Adipocyte (in vitro differentiated cells): ENCODE results near the gene SAA4.
"Not testable (repeated sequence)": the region's sequence is repeated elsewhere in the genome, so short reads cannot be mapped to it uniquely, and the experiment has no call there.

ENCODE experiments used
- DNase-seq: peaks from one replicate; pipeline ENCODE4 v3.0.0-alpha.2; 2015; ENCODE audit warnings: low read depth
- H3K27me3 ChIP-seq: replicated peaks from 2 replicates; pipeline ENCODE4 v1.7.0; 2013; ENCODE audit warnings: mild to moderate bottlenecking, low read length, moderate library complexity; ENCODE audit not compliant: control insufficient read depth, insufficient read depth
- H3K36me3 ChIP-seq: 2 replicates; pipeline ENCODE4 v1.7.0; 2013; ENCODE audit warnings: low read length, mild to moderate bottlenecking, moderate library complexity; ENCODE audit not compliant: control insufficient read depth, insufficient read depth, severe bottlenecking
- H3K4me1 ChIP-seq: 2 replicates; pipeline ENCODE4 v1.7.0; 2013; ENCODE audit warnings: mild to moderate bottlenecking, low read length, moderate library complexity; ENCODE audit not compliant: control insufficient read depth, insufficient read depth
- H3K4me3 ChIP-seq: 2 replicates; pipeline ENCODE4 v1.7.0; 2013; ENCODE audit warnings: mild to moderate bottlenecking, low read length, moderate library complexity
- H3K9ac ChIP-seq: 2 replicates; pipeline ENCODE4 v1.7.0; 2013; ENCODE audit warnings: mild to moderate bottlenecking, low read length, moderate library complexity
- H3K9me3 ChIP-seq: 2 replicates; pipeline ENCODE4 v1.7.0; 2013; ENCODE audit warnings: mild to moderate bottlenecking, low read length, moderate library complexity; ENCODE audit not compliant: control insufficient read depth

The SAA4 gene

GRCh38 chr11:18222814-18223421, 13.7 kb downstream of the SAA4 start:
- no peak for DNase-seq
- Histone ChIP-seq H3K4me3 (no peak overlapping the region), H3K9ac (no peak overlapping the region), H3K9me3 (peaks cover 9% of the 10 kb centered on the region), H3K4me1 (no peaks in the 10 kb centered on the region), H3K27me3 (peaks cover 14% of the 10 kb centered on the region), H3K36me3 (no peaks in the 10 kb centered on the region)

- Histone ChIP-seq H3K36me3 (no peaks in the 10 kb centered on the region), H3K4me1 (no peaks in the 10 kb centered on the region), H3K9me3 (peaks cover 9% of the 10 kb centered on the region), H3K27me3 (peaks cover 8% of the 10 kb centered on the region), H3K4me3 (no peak overlapping the region), H3K9ac (no peak overlapping the region)
- DNase-seq = no peak
Observed at GRCh38 chr11:18221274-18221876, 15.2 kb downstream of the SAA4 start.

GRCh38 chr11:18209058-18209457, 27.5 kb downstream of the SAA4 start:
- Histone ChIP-seq H3K4me3 (no peak overlapping the region), H3K36me3 (no peaks in the 10 kb centered on the region), H3K27me3 (peaks cover 39% of the 10 kb centered on the region), H3K9ac (no peak overlapping the region), H3K9me3 (no peaks in the 10 kb centered on the region), H3K4me1 (no peaks in the 10 kb centered on the region)
- DNase-seq = no peak

- no peak overlapping the region for H3K9ac ChIP-seq
- H3K4me3 ChIP-seq = no peak overlapping the region
- H3K4me1 ChIP-seq = no peaks in the 10 kb centered on the region
- DNase-seq = no peak
- peaks cover 7% of the 10 kb centered on the region for H3K9me3 ChIP-seq
- H3K27me3 ChIP-seq = peaks cover 37% of the 10 kb centered on the region
- no peaks in the 10 kb centered on the region for H3K36me3 ChIP-seq
Observed at GRCh38 chr11:18204771-18205170, 31.8 kb downstream of the SAA4 start.

- Histone ChIP-seq H3K27me3 (peaks cover 31% of the 10 kb centered on the region), H3K36me3 (no peaks in the 10 kb centered on the region), H3K4me1 (no peaks in the 10 kb centered on the region), H3K4me3 (no peak overlapping the region), H3K9me3 (peaks cover 7% of the 10 kb centered on the region), H3K9ac (no peak overlapping the region)
- no peak for DNase-seq
Observed at GRCh38 chr11:18204220-18204619, 32.4 kb downstream of the SAA4 start.

- DNase-seq = no peak
- Histone ChIP-seq H3K9me3 (peaks cover 7% of the 10 kb centered on the region), H3K36me3 (no peaks in the 10 kb centered on the region), H3K4me3 (no peak overlapping the region), H3K4me1 (no peaks in the 10 kb centered on the region), H3K9ac (no peak overlapping the region), H3K27me3 (peaks cover 29% of the 10 kb centered on the region)
Observed at GRCh38 chr11:18203723-18204122, 32.9 kb downstream of the SAA4 start.

- not testable (repeated sequence) for H3K4me3 ChIP-seq, H3K9ac ChIP-seq, H3K9me3 ChIP-seq, H3K4me1 ChIP-seq, DNase-seq, H3K36me3 ChIP-seq
- peaks cover 23% of the 10 kb centered on the region for H3K27me3 ChIP-seq
Observed at GRCh38 chr11:18197738-18198137, 38.9 kb downstream of the SAA4 start.

- Histone ChIP-seq H3K4me3 (no peak overlapping the region), H3K27me3 (peaks cover 27% of the 10 kb centered on the region), H3K9ac (no peak overlapping the region), H3K4me1 (no peaks in the 10 kb centered on the region), H3K9me3 (peaks cover 4% of the 10 kb centered on the region), H3K36me3 (no peaks in the 10 kb centered on the region)
- no peak for DNase-seq
Observed at GRCh38 chr11:18196532-18196931, 40.1 kb downstream of the SAA4 start.

- no peak for DNase-seq
- Histone ChIP-seq H3K27me3 (peaks cover 24% of the 10 kb centered on the region), H3K9ac (no peak overlapping the region), H3K4me1 (no peaks in the 10 kb centered on the region), H3K36me3 (no peaks in the 10 kb centered on the region), H3K4me3 (no peak overlapping the region), H3K9me3 (no peaks in the 10 kb centered on the region)
Observed at GRCh38 chr11:18193010-18193409, 43.6 kb downstream of the SAA4 start.

- Histone ChIP-seq H3K27me3 (peaks cover 30% of the 10 kb centered on the region), H3K9me3 (no peaks in the 10 kb centered on the region), H3K9ac (no peak overlapping the region), H3K4me3 (no peak overlapping the region), H3K4me1 (no peaks in the 10 kb centered on the region), H3K36me3 (no peaks in the 10 kb centered on the region)
- no peak for DNase-seq
Observed at GRCh38 chr11:18191376-18191775, 45.2 kb downstream of the SAA4 start.

GRCh38 chr11:18189476-18190245, 46.9 kb downstream of the SAA4 start:
- not testable (repeated sequence) for H3K4me1 ChIP-seq, H3K4me3 ChIP-seq, DNase-seq, H3K9ac ChIP-seq, H3K9me3 ChIP-seq, H3K36me3 ChIP-seq
- peaks cover 33% of the 10 kb centered on the region for H3K27me3 ChIP-seq
